HCT116 (cell line): Measurements from ENCODE around the gene DNM3.

ENCODE experiments used
- CBX3 ChIP-seq: IDR thresholded peaks from 2 replicates; pipeline ENCODE4 v1.6.1; 2012; ENCODE audit warnings: low read depth
- EZH2 ChIP-seq: fragments of 200-600 bp; sonication (generic); IDR thresholded peaks from 2 replicates; pipeline ENCODE4 v1.6.1; 2017; ENCODE audit warnings: antibody characterized with exemption, mixed run types
- JUND ChIP-seq: IDR thresholded peaks from 2 replicates; pipeline ENCODE4 v1.6.1; 2012
- POLR2A ChIP-seq: IDR thresholded peaks from 2 replicates; pipeline ENCODE4 v1.7.0; 2011; ENCODE audit warnings: borderline replicate concordance; ENCODE audit not compliant: insufficient read depth, insufficient read length; ENCODE audit errors: extremely low read depth
- ZNF274 ChIP-seq: fragments of 200-500 bp; sonication (Bioruptor generic); IDR thresholded peaks from 2 replicates; pipeline ENCODE4 v1.6.1; 2014; ENCODE audit warnings: mild to moderate bottlenecking, low read depth, low read length, inconsistent platforms
- TF ChIP-seq, protein P1 (sequence below), 3 experiments: fragments of 200-600 bp in 1 of 3; sonication (generic) in 1 of 3; IDR thresholded peaks in 2 of 3; conservative IDR thresholded peaks in 1 of 3; 2 replicates each; pipeline ENCODE4 v1.5.1; 2012 to 2017; ENCODE audit warnings: low read depth in 2 of 3, low read length in 2 of 3, antibody characterized with exemption in 1 of 3, borderline replicate concordance in 1 of 3, control low read depth in 1 of 3, mild to moderate bottlenecking in 1 of 3, mixed read lengths in 1 of 3, mixed run types in 1 of 3, moderate library complexity in 1 of 3; ENCODE audit not compliant: insufficient read depth in 1 of 3

DNA sequence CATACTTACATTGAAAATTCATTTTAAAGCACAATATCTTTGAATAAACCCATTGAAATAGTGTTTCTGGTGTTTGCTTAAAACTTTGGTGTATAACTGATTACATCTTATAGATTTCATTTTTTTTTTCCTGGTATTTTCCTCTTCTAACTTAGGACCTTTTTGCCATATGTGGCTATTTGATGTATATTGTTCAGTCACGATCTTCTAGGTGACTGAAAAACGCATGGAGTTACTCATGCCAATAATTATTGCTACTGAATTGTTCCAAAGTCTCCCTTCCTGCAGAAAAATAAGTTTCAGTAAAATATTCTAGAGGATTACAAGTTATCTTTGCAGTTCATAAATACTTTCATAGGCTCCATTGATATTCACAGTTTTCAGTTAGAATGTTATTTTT, 556.3 kb downstream of the DNM3 start:
- TF ChIP-seq ZNF274 (no peak), POLR2A (no peak), EZH2 (no peak), JUND (no peak), CBX3 (no peak)
- TF ChIP-seq, protein P1, sequence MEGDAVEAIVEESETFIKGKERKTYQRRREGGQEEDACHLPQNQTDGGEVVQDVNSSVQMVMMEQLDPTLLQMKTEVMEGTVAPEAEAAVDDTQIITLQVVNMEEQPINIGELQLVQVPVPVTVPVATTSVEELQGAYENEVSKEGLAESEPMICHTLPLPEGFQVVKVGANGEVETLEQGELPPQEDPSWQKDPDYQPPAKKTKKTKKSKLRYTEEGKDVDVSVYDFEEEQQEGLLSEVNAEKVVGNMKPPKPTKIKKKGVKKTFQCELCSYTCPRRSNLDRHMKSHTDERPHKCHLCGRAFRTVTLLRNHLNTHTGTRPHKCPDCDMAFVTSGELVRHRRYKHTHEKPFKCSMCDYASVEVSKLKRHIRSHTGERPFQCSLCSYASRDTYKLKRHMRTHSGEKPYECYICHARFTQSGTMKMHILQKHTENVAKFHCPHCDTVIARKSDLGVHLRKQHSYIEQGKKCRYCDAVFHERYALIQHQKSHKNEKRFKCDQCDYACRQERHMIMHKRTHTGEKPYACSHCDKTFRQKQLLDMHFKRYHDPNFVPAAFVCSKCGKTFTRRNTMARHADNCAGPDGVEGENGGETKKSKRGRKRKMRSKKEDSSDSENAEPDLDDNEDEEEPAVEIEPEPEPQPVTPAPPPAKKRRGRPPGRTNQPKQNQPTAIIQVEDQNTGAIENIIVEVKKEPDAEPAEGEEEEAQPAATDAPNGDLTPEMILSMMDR (IDR thresholded peaks at IDR 0.05 in 2 of 3, conservative IDR thresholded peaks at IDR 0.05 in 1 of 3; ENCODE audit: borderline replicate concordance in 1 of 3, insufficient read depth in 1 of 3, low read depth in 2 of 3, low read length in 2 of 3) = no peak
